Measurements from ENCODE around the gene PCP4. TPM values are rescaled to one million over a fixed set of nuclear protein-coding genes. Genes with fewer than 3 reads are reported as not detected.
A peak's percentile ranks its signal among the peaks of the same experiment; 100 is the strongest.

The PCP4 gene
- total RNA-seq, 1 donor from 2014 or later, result 20.3 TPM

DNA sequence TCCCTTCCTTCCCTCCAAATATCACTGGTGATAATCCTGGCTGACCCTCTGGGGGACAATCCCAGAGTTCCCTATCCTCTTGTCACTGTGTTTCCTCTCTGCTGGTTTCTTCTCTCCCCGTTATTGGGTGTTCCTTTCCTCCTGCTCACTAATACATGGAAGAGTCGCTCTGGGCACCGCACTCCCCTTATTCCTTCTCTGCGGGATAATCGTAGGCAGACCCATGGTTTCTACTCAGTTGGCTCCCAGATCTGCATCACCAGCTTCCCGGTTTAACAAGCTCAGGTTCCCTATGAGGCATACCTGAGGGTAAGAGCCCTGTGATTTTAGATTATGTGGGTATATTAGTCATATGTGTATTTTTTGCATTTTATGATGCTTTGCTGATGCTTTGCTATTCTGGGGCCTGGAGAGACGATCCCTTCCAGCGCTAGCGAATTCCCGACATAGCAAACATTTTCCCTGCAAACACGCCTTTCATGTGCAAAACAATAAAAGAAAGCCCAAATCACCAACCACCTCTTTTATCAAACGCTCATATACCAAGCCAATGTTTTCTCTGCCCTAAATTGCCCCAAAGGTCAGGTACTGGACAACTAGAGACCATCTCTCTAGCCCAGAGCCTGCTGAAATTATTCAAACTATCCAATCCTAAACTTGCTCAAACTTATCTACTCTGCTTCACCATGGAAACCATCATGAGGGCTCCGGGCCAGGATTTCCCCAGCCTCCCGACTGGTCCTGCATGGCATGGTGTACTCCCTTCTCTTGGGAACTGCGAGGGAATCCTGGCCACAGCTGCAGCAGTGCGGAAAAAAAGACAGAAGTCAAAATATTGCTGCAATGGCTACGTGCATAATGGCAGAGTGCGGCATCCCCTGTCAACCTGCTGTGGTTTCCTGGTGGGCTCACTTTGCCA lies 84.2 kb downstream of the PCP4 start:
- TF ChIP-seq, protein P1, sequence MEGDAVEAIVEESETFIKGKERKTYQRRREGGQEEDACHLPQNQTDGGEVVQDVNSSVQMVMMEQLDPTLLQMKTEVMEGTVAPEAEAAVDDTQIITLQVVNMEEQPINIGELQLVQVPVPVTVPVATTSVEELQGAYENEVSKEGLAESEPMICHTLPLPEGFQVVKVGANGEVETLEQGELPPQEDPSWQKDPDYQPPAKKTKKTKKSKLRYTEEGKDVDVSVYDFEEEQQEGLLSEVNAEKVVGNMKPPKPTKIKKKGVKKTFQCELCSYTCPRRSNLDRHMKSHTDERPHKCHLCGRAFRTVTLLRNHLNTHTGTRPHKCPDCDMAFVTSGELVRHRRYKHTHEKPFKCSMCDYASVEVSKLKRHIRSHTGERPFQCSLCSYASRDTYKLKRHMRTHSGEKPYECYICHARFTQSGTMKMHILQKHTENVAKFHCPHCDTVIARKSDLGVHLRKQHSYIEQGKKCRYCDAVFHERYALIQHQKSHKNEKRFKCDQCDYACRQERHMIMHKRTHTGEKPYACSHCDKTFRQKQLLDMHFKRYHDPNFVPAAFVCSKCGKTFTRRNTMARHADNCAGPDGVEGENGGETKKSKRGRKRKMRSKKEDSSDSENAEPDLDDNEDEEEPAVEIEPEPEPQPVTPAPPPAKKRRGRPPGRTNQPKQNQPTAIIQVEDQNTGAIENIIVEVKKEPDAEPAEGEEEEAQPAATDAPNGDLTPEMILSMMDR (conservative IDR thresholded peaks at IDR 0.05), result no peak
- H3K36me3 Mint-ChIP-seq, result no peaks in the 10 kb centered on the region
- H3K9me3 Mint-ChIP-seq, result peaks cover 6% of the 10 kb centered on the region
- DNase-seq (ENCODE audit: extremely low spot score, unreplicated experiment), result no peak
- H3K4me1 Mint-ChIP-seq (ENCODE audit: unreplicated experiment), result peaks cover 6% of the 10 kb centered on the region
- peaks cover 12% of the 10 kb centered on the region for H3K27me3 Mint-ChIP-seq
- no peak overlapping the region for H3K4me3 Mint-ChIP-seq
- H3K27ac Mint-ChIP-seq, result peak overlapping the region; percentile 11

DNA sequence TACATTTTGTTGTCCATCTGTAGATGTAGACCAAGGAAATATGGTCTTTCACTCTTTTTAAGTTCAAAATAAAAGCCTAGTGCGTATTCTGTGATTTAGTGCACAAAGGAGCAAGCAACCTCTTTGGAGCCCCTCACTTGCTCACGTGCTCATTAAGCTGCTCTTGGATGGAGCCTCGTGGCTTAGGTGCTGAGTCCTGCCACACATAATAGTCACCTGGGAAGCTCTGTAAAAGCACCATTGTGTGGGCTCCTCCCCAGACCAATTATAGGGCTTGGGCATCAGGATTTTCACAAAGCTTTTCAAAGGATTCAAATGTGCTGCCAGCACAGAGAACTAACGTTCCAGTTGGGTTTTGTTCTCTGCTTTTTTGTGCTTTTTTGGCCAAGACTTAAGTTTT lies 85.0 kb downstream of the PCP4 start:
- H3K36me3 Mint-ChIP-seq, result no peaks in the 10 kb centered on the region
- no peak for DNase-seq (ENCODE audit: extremely low spot score, unreplicated experiment)
- H3K4me3 Mint-ChIP-seq, result no peak overlapping the region
- peaks cover 2% of the 10 kb centered on the region for H3K9me3 Mint-ChIP-seq
- H3K27ac Mint-ChIP-seq, result no peak overlapping the region
- TF ChIP-seq, protein P1 (conservative IDR thresholded peaks at IDR 0.05), result no peak
- peaks cover under 1% of the 10 kb centered on the region for H3K4me1 Mint-ChIP-seq (ENCODE audit: unreplicated experiment)
- H3K27me3 Mint-ChIP-seq, result peaks cover 12% of the 10 kb centered on the region

DNA sequence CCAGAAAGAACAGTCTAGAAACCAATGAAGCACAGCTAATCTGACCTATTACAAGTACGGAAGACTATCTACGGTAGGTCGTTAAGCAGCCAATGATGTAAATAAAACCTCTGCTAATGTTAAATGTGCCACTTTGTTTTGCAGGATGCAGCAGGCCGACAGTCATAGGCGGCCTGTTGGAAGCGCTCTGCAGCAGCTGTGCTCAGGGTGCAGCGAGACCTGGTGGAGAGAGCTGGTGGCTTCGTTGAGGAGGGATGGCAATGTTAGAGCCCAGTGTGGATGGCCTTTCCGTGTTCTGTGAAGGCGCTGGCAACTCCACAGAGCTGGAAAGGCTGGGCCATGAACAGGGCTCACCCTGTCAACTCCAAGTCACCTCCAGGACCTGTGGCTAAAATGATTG lies 87.3 kb downstream of the PCP4 start:
- DNase-seq (ENCODE audit: extremely low spot score, unreplicated experiment), result no peak
- H3K27me3 Mint-ChIP-seq, result peaks cover 12% of the 10 kb centered on the region
- H3K4me3 Mint-ChIP-seq, result no peak overlapping the region
- no peaks in the 10 kb centered on the region for H3K36me3 Mint-ChIP-seq
- H3K4me1 Mint-ChIP-seq (ENCODE audit: unreplicated experiment), result no peaks in the 10 kb centered on the region
- TF ChIP-seq, protein P1 (conservative IDR thresholded peaks at IDR 0.05), result no peak
- H3K27ac Mint-ChIP-seq, result no peak overlapping the region
- peaks cover 7% of the 10 kb centered on the region for H3K9me3 Mint-ChIP-seq

DNA sequence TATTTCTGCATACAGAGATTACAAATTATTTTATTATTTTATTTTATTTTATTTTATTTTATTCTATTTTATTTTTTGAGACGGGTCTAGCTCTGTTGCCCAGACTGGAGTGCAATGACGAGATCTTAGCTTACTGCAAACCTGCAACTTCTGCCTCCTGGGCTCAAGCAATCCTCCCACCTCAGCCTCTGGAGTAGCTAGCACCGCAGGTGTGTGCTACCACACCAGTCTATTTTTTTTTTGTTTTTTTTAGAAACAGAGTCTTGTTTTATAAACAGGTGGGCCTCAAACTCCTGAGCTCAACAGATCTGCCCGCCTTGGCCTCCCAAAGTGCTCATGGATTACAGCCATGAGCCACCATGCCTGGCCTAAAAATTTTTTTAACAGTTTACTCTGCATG lies 88.1 kb downstream of the PCP4 start:
- Mint-ChIP-seq H3K4me1 (ENCODE audit: unreplicated experiment) (no peaks in the 10 kb centered on the region), H3K27ac (no peak overlapping the region), H3K4me3 (no peak overlapping the region), H3K9me3 (peaks cover 7% of the 10 kb centered on the region), H3K27me3 (peaks cover 12% of the 10 kb centered on the region), H3K36me3 (peaks cover 3% of the 10 kb centered on the region)
- no peak for DNase-seq (ENCODE audit: extremely low spot score, unreplicated experiment)
- TF ChIP-seq, protein P1 (conservative IDR thresholded peaks at IDR 0.05), result no peak

DNA sequence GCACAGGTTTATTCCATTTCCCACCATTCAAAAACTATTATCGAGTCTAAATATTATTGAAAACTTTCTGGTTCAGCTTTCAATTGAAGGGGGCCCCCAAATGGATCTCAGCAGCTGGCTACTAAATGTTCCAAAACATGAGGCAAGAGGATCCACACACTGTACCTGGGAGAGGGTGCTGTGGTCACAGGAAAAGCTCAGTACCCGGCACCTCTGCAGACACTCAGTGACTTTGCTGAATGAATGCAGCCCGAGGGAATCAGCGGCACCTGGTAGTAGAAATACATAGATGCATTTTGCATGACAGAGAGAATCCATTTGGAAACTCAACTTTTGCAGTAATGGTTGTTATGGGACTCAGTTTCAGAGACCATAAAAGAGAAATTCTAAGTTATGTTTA lies 89.3 kb downstream of the PCP4 start:
- TF ChIP-seq, protein P1 (conservative IDR thresholded peaks at IDR 0.05), result no peak
- H3K4me1 Mint-ChIP-seq (ENCODE audit: unreplicated experiment), result no peaks in the 10 kb centered on the region
- H3K9me3 Mint-ChIP-seq, result peaks cover 12% of the 10 kb centered on the region
- H3K27me3 Mint-ChIP-seq, result peaks cover 5% of the 10 kb centered on the region
- no peak for DNase-seq (ENCODE audit: extremely low spot score, unreplicated experiment)
- H3K4me3 Mint-ChIP-seq, result no peak overlapping the region
- no peak overlapping the region for H3K27ac Mint-ChIP-seq
- peaks cover 3% of the 10 kb centered on the region for H3K36me3 Mint-ChIP-seq
